ENCODE results near the gene INO80B.
A peak's percentile ranks its signal among the peaks of the same experiment; 100 is the strongest.
"Not testable (repeated sequence)": the region's sequence is repeated elsewhere in the genome, so short reads cannot be mapped to it uniquely, and the experiment has no call there.

INO80B gene

GRCh38 chr2:74425523-74425922 lies 29.4 kb upstream of the INO80B start:
- DNase-seq (ENCODE audit: low read depth in 2 of 2): no peak

GRCh38 chr2:74426181-74426758 lies 28.6 kb upstream of the INO80B start:
- no peak for DNase-seq (ENCODE audit: low read depth in 2 of 2)

GRCh38 chr2:74427551-74427950 lies 27.3 kb upstream of the INO80B start:
- DNase-seq (ENCODE audit: low read depth in 2 of 2): no peak

DNA sequence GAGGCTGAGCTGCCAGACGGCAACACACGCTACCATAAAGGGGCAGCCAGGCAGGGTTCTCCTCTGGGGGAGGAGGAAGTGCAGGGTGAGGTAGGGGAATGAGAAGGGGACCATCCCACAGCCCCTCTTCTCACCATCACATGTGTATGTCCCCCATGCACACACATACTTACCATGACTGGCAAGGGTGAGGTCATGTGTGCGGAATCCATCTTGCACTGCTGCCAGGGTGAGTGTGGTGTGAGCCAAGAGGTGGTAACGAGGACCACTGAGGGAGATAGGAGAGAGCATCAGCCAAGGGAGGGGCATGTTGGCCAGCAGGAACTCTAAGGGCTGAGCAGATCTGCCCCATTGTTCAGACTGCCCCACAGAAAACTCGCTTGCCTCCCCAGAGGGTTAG lies 26.2 kb upstream of the INO80B start:
- DNase-seq (ENCODE audit: low read depth in 2 of 2): no peak

- no peak for DNase-seq (ENCODE audit: low read depth in 2 of 2)
Observed at GRCh38 chr2:74429487-74430451, 25.1 kb upstream of the INO80B start.

- no peak for DNase-seq (ENCODE audit: low read depth in 2 of 2)
Observed at GRCh38 chr2:74430502-74430901, 24.4 kb upstream of the INO80B start.

GRCh38 chr2:74436111-74436805 lies 18.6 kb upstream of the INO80B start:
- DNase-seq (ENCODE audit: low read depth in 2 of 2): no peak

DNA sequence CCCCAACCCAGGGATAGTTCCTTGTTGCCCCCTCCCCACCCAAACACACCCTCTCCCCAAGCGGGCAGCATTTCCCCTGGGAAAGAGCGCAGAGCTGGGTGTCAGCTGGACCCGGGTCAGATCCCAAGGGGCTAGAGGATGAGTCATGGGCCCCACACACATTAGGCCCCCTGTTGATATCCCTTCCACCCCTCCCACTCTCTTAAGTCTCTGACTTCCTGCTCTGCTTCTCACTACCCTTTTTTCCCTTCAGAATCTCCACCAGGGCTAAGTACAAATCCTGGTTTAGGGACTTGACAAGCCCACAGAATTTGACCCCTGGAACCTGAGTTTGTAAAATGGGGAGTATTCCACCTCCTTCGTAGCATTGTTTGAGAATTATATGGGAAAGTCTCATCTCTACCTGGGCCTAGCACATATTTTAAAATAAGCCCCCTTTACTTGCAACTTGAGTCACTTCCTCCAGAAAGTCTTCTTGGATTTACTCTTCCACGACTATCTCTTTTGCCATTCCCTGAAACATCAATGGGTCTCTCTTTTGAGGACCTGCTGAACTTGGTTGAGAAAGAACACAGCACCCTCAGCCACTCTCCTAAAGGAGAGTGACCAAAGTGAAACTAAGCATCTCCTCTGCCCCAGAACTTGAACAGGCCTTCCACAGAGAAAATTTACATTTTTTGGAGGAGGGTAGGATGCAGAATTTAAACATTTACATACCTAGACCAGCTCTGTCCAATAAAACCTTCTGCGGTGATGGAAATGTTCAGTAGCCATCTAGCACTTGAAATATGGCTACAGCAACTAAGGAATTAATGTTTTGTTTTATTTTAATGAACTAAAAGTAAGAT lies 17.8 kb upstream of the INO80B start:
- no peak for DNase-seq (ENCODE audit: low read depth in 2 of 2)

DNA sequence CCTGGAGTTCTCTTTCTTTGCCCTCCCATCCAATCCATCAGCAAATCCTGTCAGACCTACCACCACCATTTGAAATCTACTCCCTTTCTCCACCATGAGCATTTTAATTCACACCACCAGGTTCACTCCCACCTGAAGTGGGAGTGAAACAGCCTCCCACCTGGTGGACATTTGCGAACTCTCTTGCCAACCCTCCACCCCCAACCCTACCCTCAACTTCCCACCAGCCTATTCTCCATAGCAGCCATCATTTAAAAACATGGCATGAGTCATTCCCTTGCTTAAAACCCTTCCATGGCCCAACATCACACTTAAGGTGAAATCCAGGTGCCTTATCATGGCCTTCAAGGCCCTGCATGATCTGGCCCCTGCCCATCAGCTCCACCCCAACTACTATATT lies 16.6 kb upstream of the INO80B start:
- DNase-seq (ENCODE audit: low read depth in 2 of 2): no peak

- no peak for DNase-seq (ENCODE audit: low read depth in 2 of 2)
Observed at GRCh38 chr2:74439373-74439772, 15.5 kb upstream of the INO80B start.

DNA sequence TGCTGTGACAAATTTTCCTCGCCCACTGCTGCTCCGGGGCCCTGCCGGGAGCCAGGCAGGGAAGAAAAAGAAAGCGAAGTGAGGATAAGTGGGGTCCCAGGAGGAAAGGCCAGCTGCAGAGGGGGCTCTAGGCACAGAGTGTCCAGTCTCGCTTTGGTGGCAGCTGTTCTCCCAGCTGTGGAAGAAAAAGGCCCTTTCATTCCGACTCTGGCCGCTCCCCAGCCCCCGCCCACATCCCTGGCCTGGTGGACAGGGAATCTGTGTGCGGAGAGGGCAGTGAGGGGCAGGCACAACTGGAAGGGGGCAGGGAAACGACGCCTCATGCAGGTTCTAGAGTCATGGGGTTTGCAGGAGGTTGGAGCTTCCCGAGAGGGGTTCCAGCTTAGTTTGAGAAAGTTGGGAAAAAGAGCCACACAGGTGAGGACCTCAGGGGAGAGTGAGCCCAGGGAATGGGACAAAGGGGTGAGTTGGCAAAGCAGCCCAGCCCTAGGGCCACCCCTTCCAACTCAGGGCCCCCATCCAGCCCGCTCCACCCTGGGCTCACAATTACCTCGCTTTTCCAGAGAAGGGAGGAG lies 15.0 kb upstream of the INO80B start:
- DNase-seq (ENCODE audit: low read depth in 2 of 2): no peak

DNA sequence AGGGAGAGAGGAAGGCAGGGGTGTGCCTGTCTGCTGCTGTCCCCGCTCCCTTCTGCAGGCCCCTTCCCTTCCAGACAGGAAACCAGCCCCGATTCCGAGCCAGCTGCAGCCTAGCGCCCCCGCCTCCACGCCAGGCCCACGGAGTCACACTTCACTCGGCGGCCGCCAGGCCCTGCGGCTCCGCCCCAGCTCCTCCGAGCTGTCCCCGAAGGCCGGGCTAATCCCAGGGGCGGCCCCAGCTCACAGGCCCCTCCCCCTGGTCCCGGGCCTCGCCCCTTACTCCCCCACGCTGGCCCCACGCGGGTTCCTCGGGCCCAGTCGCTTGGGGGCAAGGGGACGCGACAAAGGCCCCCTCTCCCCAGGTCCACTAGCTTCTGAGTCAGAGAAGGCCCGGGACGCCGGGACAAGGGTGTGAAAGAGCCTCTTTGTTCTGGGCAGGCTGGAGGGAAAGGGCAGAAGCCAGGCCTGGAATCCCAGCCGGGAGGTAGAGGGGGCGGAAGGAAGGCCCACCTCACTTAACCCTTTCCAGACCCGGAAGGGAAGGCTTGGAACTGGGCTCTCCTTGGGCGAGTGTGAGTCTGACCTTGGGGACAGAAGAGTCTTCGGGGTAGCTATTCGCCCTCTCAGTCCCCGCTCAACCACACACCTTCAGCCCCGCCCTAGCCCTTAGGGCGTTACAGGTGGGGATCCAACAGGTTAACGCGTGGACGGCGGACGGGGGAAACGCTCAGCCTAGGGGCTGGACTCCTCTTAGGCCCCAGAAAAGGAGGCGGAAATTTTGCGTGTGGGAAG lies 14.3 kb upstream of the INO80B start:
- peak; percentile 45 to 52 for DNase-seq (ENCODE audit: low read depth in 2 of 2)

- no peak for DNase-seq (ENCODE audit: low read depth in 2 of 2)
Observed at GRCh38 chr2:74441170-74441689, 13.7 kb upstream of the INO80B start.

DNA sequence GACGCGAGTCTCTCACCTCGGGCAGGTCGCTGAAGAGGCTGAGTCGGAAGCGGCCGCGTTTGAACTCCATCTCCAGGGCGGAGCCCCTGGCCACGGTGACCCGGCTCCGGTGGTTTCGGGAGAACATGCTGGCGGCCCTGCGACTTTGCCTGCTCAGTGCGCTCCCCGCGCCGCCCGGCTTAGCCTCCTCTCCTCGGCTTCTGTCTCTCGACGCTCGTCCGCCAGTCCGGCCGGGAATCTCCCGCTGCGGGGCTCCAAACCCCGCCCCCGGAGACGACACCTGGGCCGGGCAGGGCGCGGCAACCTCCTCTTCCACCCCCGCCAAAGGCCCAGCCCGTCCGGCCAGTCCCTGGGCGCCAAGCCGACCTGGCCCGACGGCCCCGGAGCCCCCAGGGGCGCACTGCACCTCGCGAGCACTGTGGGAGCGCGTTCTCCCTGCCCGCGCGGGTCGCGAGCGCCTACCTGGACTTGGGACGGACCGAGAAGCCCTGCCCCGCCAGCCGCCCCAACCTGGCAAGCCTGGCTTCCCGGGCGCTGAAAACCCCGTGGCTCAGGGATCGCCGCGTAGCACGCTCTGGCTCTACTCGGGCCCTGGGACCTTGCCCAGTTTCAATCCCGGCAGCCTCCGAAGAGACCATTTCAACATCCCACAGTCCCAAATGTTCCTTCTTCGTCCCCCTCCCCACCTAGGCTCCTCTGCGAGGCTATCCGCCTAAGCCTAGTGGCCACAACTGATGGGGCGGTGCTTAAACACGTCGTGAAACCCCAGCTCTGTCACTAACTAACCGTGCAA lies 13.0 kb upstream of the INO80B start, which contains the start of gene RTKN:
Gene RTKN, minus strand, starts transcription at position 248 of the 793 bp plus-strand sequence. Its CDS starts 121 bp downstream, at position 127.
- no peak for DNase-seq (ENCODE audit: low read depth in 2 of 2)

DNA sequence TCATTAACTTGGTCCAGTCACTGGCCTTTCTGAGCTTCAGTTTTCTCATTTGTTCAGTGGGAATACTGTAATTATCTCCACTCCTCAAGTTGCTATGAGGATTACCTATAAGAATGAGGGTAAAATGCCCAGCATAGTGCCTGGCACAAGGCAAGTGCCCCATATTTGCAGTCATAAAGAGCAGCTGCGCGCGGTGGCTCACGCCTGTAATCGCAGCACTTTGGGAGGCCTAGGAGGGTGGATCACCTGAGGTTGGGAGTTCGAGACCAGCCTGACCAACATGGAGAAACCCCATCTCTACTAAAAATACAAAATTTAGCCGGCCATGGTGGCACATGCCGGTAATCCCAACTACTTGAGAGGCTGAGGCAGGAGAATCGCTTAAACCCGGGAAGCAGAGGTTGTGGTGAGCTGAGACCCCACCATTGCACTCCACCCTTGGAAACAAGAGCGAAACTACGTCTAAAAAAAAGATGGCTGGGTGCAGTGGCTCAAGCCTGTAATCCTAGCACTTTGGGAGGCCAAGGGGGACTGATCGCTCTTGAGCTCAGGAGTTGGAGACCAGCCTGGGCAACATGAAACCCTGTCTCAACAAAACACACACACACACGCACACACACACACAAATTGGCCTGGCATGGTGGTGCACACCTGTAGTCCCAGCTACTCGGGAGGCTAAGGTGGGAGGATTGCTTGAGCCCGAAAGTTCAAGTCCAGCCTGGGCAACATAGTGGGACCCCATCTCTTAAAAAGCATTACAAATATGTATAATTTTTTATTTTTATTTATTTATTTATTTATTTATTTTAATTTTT lies 12.2 kb upstream of the INO80B start:
- DNase-seq (ENCODE audit: low read depth in 2 of 2): not testable (repeated sequence)

GRCh38 chr2:74444498-74445318 lies 10.2 kb upstream of the INO80B start:
- DNase-seq (ENCODE audit: low read depth in 2 of 2): no peak

DNA sequence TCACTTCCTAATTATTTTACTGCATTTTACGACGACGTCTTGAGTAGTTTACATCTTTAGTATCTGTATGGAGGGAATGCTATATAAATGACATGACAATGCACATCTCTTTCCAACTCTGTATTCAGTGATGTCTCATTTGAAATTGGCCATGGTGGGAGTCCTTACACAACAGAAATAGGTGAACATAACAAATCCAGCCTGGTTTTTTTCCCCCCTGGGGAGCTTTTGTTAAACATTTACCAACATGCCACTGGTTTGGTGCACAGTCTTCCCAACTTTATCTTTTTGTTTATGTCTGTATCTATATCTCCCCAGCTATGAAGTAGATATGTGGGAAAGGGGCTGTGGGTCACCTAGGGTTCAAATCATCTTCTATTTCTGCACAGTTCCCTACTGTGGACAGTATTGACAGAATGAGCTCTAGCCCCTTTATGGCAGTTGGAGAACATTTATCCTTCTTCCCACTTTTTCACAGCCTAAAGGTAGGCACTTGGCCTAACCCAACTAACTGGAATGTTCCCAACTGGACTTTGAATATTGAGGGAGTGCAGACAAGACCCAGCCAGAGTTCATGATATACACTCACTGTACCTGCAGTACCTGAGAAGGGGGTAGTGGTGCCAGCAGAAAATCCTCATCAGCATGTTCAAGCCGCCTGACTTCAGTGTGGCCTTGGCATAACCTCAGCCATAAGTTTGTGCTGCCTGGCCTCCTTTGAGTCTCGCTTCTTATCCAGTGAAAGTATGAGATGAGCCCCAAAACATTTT lies 7.5 kb upstream of the INO80B start:
- DNase-seq (ENCODE audit: low read depth in 2 of 2): no peak

All from stimulated activated CD4-positive, alpha-beta T cell treated with anti-CD3 and anti-CD28 coated beads, Interleukin-4, amount 100 ng/mL, for 48 hours (primary cell).